Caki2 (cell line): Measurements from ENCODE around the gene RELL2. TPM values are rescaled to one million over a fixed set of nuclear protein-coding genes. Genes with fewer than 3 reads are reported as not detected.
"Not testable (repeated sequence)": the region's sequence is repeated elsewhere in the genome, so short reads cannot be mapped to it uniquely, and the experiment has no call there.

Source experiments
- DNase-seq: peaks from one replicate; pipeline ENCODE4 v3.0.0-alpha.2; 2015; ENCODE audit warnings: low read depth
- in situ Hi-C: cut with HindIII; loops from 2 replicates; pipeline ENCODE4 v1.10.0; 2016; ENCODE audit warnings: low sequenced_read_pairs, low pct_unique_long_range_greater_than_20kb, mixed read lengths
- total RNA-seq: library from RNA; depleted of rRNA; stranded (reverse); fragments of >200 nt; shearing (Covaris generic); gene quantifications from 2 replicates; pipeline ENCODE4 v1.2.3, GENCODE V29; 2014; ENCODE audit warnings: low replicate concordance; rRNA removed

Gene RELL2
- total RNA-seq = 2.6 and 2.7 TPM in 2 replicates

- in situ Hi-C loops = no loop called here
- DNase-seq = peak; percentile 86
These were observed at the start of gene RELL2, which contains the start of gene HDAC3 for GRCh38 chr5:141636413-141637122. RELL2 (plus strand) TSS chr5:141636997; CDS start chr5:141638226, 1,229 bp downstream. HDAC3 (minus strand) TSS chr5:141636849; CDS start chr5:141636790, 59 bp downstream.

- in situ Hi-C loops = no loop called here
- DNase-seq = no peak
These were observed 46.7 kb upstream of the RELL2 start for GRCh38 chr5:141590127-141590526.

GRCh38 chr5:141596867-141597266, 39.9 kb upstream of the RELL2 start:
- in situ Hi-C loops = no loop called here
- no peak for DNase-seq

GRCh38 chr5:141597394-141597793, 39.4 kb upstream of the RELL2 start:
- no peak for DNase-seq
- in situ Hi-C loops = no loop called here

GRCh38 chr5:141597814-141598213, 39.0 kb upstream of the RELL2 start:
- in situ Hi-C loops = no loop called here
- no peak for DNase-seq

- DNase-seq = no peak
These were observed 38.1 kb upstream of the RELL2 start for GRCh38 chr5:141598391-141599345.

GRCh38 chr5:141602606-141603005, 34.2 kb upstream of the RELL2 start:
- no peak for DNase-seq
- in situ Hi-C loops = no loop called here

More at GRCh38 chr5:141598391-141599345, 38.1 kb upstream of the RELL2 start:
- in situ Hi-C loops = no loop called here

GRCh38 chr5:141603923-141604717, 32.7 kb upstream of the RELL2 start:
- in situ Hi-C loops = no loop called here
- peak; percentile 81 for DNase-seq

GRCh38 chr5:141605523-141606277, 31.1 kb upstream of the RELL2 start:
- DNase-seq = no peak
- in situ Hi-C loops = no loop called here

- no peak for DNase-seq
- in situ Hi-C loops = no loop called here
These were observed 28.8 kb upstream of the RELL2 start for GRCh38 chr5:141608046-141608445.

GRCh38 chr5:141608557-141608956, 28.2 kb upstream of the RELL2 start:
- in situ Hi-C loops = no loop called here
- peak; percentile 53 for DNase-seq

GRCh38 chr5:141609044-141609443, 27.8 kb upstream of the RELL2 start:
- in situ Hi-C loops = no loop called here
- DNase-seq = no peak

GRCh38 chr5:141609921-141610320, 26.9 kb upstream of the RELL2 start:
- in situ Hi-C loops, DNase-seq: not testable (repeated sequence)

GRCh38 chr5:141611289-141611688, 25.5 kb upstream of the RELL2 start:
- in situ Hi-C loops = no loop called here

GRCh38 chr5:141613344-141613743, 23.5 kb upstream of the RELL2 start:
- in situ Hi-C loops = no loop called here
- no peak for DNase-seq

More at GRCh38 chr5:141611289-141611688, 25.5 kb upstream of the RELL2 start:
- DNase-seq = no peak

GRCh38 chr5:141615991-141616720, 20.6 kb upstream of the RELL2 start:
- in situ Hi-C loops = no loop called here
- no peak for DNase-seq

- DNase-seq = no peak
- in situ Hi-C loops = no loop called here
These were observed 19.7 kb upstream of the RELL2 start for GRCh38 chr5:141617128-141617527.
